Measurements from ENCODE around the gene USP54. TPM values are rescaled to one million over a fixed set of nuclear protein-coding genes. Genes with fewer than 3 reads are reported as not detected.
A peak's percentile ranks its signal among the peaks of the same experiment; 100 is the strongest.

The USP54 gene
- total and polyA plus RNA-seq, 2 experiments from 2014 or later = 15.1 to 27.4 TPM

DNA sequence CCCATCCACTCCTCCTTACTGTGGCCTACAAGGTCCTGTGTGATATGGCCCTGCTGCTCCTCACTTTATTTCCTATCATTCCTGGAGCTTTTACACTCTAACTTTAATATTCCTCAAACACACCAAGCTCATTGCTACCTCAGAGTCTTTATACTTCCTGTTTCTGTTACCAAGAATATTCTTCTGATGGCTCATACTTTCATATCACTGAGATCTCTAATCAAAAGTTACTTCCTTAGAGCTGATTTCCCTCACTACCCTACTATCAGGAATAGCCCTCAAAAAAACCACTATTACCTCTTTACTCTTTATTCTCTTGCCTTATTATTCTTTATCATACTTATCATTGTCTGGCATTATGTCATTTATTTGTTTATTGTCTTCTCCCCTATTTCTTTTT is 89.5 kb downstream of the USP54 start (continued):
- TF ChIP-seq EZH2 (IDR thresholded peaks at IDR 0.05; ENCODE audit: low read depth, unreplicated experiment) = no peak
- TF ChIP-seq EZH2phosphoT487 (IDR thresholded peaks at IDR 0.05; ENCODE audit: unreplicated experiment) = no peak
- no peak for TF ChIP-seq POLR2AphosphoS5 (IDR thresholded peaks at IDR 0.05; ENCODE audit: low read depth)

DNA sequence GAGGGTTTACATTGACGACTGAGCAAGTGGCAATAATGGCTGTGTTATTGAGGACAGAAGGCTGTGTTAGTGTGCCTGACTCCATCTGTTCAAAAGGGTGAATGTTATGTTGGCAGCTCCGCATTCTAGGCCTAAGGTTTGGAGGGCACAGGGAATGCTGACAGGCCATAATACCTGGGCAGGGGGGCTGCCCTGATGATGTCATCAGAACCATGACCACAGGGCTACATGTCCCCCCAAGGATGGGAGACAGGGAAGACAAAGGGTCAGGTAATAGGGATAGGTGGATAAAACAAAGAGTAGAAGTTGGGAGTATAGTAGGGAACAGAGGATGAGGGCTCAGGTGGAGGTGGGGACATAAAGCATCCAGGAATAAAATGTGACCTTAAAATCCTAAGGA is 93.5 kb downstream of the USP54 start:
- no peak overlapping the region for H3K4me3 Mint-ChIP-seq
- TF ChIP-seq STAT1 (IDR thresholded peaks at IDR 0.05; ENCODE audit: unreplicated experiment) (no peak), CREB1 (CRISPR knock-in tag; IDR thresholded peaks at IDR 0.05; ENCODE audit: low read depth) (no peak)
- TF ChIP-seq, protein P1, sequence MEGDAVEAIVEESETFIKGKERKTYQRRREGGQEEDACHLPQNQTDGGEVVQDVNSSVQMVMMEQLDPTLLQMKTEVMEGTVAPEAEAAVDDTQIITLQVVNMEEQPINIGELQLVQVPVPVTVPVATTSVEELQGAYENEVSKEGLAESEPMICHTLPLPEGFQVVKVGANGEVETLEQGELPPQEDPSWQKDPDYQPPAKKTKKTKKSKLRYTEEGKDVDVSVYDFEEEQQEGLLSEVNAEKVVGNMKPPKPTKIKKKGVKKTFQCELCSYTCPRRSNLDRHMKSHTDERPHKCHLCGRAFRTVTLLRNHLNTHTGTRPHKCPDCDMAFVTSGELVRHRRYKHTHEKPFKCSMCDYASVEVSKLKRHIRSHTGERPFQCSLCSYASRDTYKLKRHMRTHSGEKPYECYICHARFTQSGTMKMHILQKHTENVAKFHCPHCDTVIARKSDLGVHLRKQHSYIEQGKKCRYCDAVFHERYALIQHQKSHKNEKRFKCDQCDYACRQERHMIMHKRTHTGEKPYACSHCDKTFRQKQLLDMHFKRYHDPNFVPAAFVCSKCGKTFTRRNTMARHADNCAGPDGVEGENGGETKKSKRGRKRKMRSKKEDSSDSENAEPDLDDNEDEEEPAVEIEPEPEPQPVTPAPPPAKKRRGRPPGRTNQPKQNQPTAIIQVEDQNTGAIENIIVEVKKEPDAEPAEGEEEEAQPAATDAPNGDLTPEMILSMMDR (conservative IDR thresholded peaks at IDR 0.05; ENCODE audit: low read depth in 2 of 2) = no peak
- H3K36me3 ChIP-seq (ENCODE audit: insufficient read depth) = no peaks in the 10 kb centered on the region; the same call in 1 of the 2 replicates

DNA sequence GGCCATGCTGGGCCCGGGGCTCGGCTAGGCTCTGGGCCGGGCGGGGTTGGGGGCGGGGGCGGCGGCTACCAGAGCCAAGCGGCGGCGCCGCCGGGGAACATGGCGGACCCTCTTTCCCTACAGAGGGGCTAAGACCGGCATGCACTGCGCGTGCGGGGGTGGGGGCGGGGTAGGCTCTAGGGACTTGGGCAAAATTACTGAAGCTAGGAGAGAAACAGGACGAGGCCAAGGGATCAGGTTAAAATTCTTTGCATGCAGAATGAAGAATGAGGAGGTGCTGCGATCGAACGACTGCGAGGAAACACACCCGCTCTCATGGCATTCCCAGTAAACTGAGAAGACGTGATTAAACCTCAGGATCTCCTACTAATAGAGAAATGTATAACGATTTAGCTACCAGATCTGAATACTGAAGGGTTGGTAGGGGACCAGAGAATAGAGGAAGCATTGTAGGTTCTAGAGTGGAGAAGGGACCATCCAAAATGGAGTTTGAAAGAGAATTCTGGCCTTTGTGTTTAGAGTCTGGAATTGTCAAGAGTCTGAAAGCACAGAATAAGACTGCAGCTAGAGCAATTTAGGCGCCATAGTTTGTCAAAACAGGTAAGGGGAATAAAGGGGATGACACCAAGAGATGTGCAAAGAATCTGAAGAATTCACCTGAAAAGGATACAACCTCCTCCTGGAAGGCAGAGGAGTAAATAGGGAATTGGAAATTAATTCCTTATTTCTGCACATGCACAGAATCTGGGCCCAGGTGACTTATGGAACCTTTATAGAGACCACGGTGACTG is 95.1 kb downstream of the USP54 start, which contains the start of gene PPP3CB:
Gene PPP3CB, minus strand, starts transcription at position 141 of the 791 bp plus-strand sequence. Its CDS starts 135 bp downstream, at position 6.
- Histone ChIP-seq H3K4me2 (peak within 1 kb of the TSS; percentile 98), H4K20me1 (replicated peaks; ENCODE audit: insufficient read depth) (no peaks in the 10 kb centered on the region), H3K36me3 (ENCODE audit: insufficient read depth) (no peaks in the 10 kb centered on the region; the same call in 1 of the 2 replicates), H3F3A (replicated peaks; ENCODE audit: low read depth) (peaks cover 6% of the 10 kb centered on the region; the same call in 1 of the 2 replicates), H3K9me2 (ENCODE audit: insufficient read depth) (no peaks in the 10 kb centered on the region), H3K4me3 (peak within 1 kb of the TSS; percentile 95), H3K27ac (ENCODE audit: low read depth) (peak within 1 kb of the TSS; percentile 94), H3K4me1 (ENCODE audit: insufficient read depth) (peaks cover 15% of the 10 kb centered on the region), H2AFZ (peak within 1 kb of the TSS; percentile 87), H3K27me3 (ENCODE audit: insufficient read depth) (no peaks in the 10 kb centered on the region), H3K79me2 (replicated peaks; ENCODE audit: insufficient read depth) (peaks cover 42% of the 10 kb centered on the region)
- H3K27me3 Mint-ChIP-seq (ENCODE audit: insufficient read depth, low read depth, poor library complexity) = peaks cover 4% of the 10 kb centered on the region
- peaks cover 18% of the 10 kb centered on the region for H3K36me3 Mint-ChIP-seq (ENCODE audit: low read depth)
- H3K9me3 Mint-ChIP-seq = no peaks in the 10 kb centered on the region; the same call in 2 of the 3 replicates
- peaks cover 24% of the 10 kb centered on the region for H3K4me1 Mint-ChIP-seq
- H3K4me3 Mint-ChIP-seq = peak within 1 kb of the TSS; percentile 87
- H3K27ac Mint-ChIP-seq = peak within 1 kb of the TSS; percentile 96
- peak; percentile 93 for ATAC-seq
- peak; percentile 98 for DNase-seq (ENCODE audit: low spot score)
- TF ChIP-seq STAT1 (IDR thresholded peaks at IDR 0.05; ENCODE audit: unreplicated experiment) (no peak), EZH2phosphoT487 (IDR thresholded peaks at IDR 0.05; ENCODE audit: unreplicated experiment) (no peak), CREB1 (CRISPR knock-in tag; IDR thresholded peaks at IDR 0.05; ENCODE audit: low read depth) (peak; percentile 34; the same call in 1 of the 2 replicates), POLR2AphosphoS5 (IDR thresholded peaks at IDR 0.05; ENCODE audit: low read depth) (peak; percentile 58), JUNB (IDR thresholded peaks at IDR 0.05; ENCODE audit: unreplicated experiment) (peak; percentile 99)
- TF ChIP-seq, protein P1 (conservative IDR thresholded peaks at IDR 0.05; ENCODE audit: low read depth in 2 of 2) = no peak

More for the DNA sequence above, 93.5 kb downstream of the USP54 start:
- Mint-ChIP-seq H3K9me3 (no peaks in the 10 kb centered on the region; the same call in 2 of the 3 replicates), H3K36me3 (ENCODE audit: low read depth) (peaks cover 18% of the 10 kb centered on the region), H3K27ac (no peak overlapping the region), H3K27me3 (ENCODE audit: insufficient read depth, low read depth, poor library complexity) (peaks cover 4% of the 10 kb centered on the region), H3K4me1 (peaks cover 24% of the 10 kb centered on the region)
- Histone ChIP-seq H3K79me2 (replicated peaks; ENCODE audit: insufficient read depth) (peaks cover 28% of the 10 kb centered on the region), H2AFZ (no peak overlapping the region), H3K4me3 (no peak overlapping the region), H3K27me3 (ENCODE audit: insufficient read depth) (no peaks in the 10 kb centered on the region), H3F3A (replicated peaks; ENCODE audit: low read depth) (peaks cover 6% of the 10 kb centered on the region; the same call in 1 of the 2 replicates), H3K4me1 (ENCODE audit: insufficient read depth) (peaks cover 15% of the 10 kb centered on the region), H3K27ac (ENCODE audit: low read depth) (0 out of 2 replicates have a peak overlapping the region, but pooled peaks have one; percentile 26), H3K9me2 (ENCODE audit: insufficient read depth) (no peaks in the 10 kb centered on the region), H4K20me1 (replicated peaks; ENCODE audit: insufficient read depth) (no peaks in the 10 kb centered on the region), H3K4me2 (no peak overlapping the region)
- no peak for DNase-seq (ENCODE audit: low spot score)
- no peak for ATAC-seq

All from GM23338 (cell line).